Measurements from ENCODE around the gene CTNND2.

CTNND2 gene

DNA sequence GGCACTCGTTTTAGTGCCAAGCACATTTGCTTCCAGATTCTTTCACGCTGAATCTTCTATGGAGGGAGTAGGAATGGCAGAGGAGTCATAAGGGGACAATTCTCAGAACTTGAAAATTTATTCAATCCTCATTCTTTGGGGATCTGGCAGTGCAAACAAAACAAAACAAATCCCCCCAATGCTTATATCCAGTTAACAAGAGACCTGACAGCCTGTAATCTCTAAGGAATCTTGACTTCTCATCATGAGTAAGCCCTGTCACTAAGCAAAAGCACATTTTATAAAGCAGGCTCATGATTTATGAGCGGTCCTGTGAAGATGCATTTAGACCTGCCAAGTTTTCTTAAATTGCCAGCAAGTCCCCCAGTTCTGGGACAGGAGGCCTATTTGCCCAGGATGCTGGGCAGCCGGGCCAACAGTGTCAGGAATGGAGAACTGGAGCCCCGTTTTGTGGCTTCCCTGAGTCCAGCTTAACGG lies 513.9 kb downstream of the CTNND2 start:
- Histone ChIP-seq H3K9me2 (replicated peaks; ENCODE audit: insufficient read depth, low read length) (no peaks in the 10 kb centered on the region), H2AFZ (ENCODE audit: low read length) (no peak overlapping the region), H3K27ac (ENCODE audit: low read length) (no peak overlapping the region), H3K4me3 (ENCODE audit: low read length) (no peak overlapping the region), H3K4me1 (ENCODE audit: low read length) (no peaks in the 10 kb centered on the region), H3K9me3 (replicated peaks; ENCODE audit: insufficient read depth, low read length) (no peaks in the 10 kb centered on the region), H3K4me2 (ENCODE audit: low read depth, low read length) (no peak overlapping the region), H3F3A (ENCODE audit: insufficient read depth, low read length) (no peaks in the 10 kb centered on the region), H3K79me2 (ENCODE audit: low read length) (no peaks in the 10 kb centered on the region), H3K27me3 (replicated peaks; ENCODE audit: insufficient read depth, low read length) (no peaks in the 10 kb centered on the region), H3K36me3 (replicated peaks; ENCODE audit: insufficient read depth, low read length) (no peaks in the 10 kb centered on the region), H4K20me1 (ENCODE audit: insufficient read depth, low read length) (no peaks in the 10 kb centered on the region), H3K9ac (ENCODE audit: low read length) (no peak overlapping the region)
- no peak for DNase-seq
- TF ChIP-seq EZH2 (optimal IDR thresholded peaks at IDR 0.05; ENCODE audit: low read depth, low read length) = no peak
- TF ChIP-seq EZH2phosphoT487 (IDR thresholded peaks at IDR 0.05; ENCODE audit: low read length) = no peak
- TF ChIP-seq, protein P1, sequence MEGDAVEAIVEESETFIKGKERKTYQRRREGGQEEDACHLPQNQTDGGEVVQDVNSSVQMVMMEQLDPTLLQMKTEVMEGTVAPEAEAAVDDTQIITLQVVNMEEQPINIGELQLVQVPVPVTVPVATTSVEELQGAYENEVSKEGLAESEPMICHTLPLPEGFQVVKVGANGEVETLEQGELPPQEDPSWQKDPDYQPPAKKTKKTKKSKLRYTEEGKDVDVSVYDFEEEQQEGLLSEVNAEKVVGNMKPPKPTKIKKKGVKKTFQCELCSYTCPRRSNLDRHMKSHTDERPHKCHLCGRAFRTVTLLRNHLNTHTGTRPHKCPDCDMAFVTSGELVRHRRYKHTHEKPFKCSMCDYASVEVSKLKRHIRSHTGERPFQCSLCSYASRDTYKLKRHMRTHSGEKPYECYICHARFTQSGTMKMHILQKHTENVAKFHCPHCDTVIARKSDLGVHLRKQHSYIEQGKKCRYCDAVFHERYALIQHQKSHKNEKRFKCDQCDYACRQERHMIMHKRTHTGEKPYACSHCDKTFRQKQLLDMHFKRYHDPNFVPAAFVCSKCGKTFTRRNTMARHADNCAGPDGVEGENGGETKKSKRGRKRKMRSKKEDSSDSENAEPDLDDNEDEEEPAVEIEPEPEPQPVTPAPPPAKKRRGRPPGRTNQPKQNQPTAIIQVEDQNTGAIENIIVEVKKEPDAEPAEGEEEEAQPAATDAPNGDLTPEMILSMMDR (IDR thresholded peaks at IDR 0.05; ENCODE audit: low read length) = no peak

DNA sequence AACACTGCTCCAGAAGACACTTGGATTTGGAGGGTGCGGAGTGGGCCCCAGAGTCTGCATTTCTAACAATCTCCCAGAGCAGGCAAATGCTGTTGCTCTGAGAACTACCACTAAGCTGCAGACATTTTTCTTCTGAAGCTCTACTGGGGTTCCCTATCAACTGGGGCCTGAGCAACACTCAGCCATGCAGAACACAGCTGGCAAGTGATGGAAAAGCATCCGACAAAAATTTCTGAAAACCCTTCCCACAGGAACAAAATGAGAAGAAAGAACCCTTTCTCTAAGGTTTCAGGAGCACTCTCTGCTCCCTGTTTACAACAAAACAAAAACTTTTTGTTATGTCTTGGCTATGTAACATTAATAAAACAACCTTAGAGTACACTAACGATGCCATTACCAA lies 516.9 kb downstream of the CTNND2 start:
- DNase-seq = no peak
- Histone ChIP-seq H3K36me3 (replicated peaks; ENCODE audit: insufficient read depth, low read length) (no peaks in the 10 kb centered on the region), H3F3A (ENCODE audit: insufficient read depth, low read length) (no peaks in the 10 kb centered on the region), H3K9ac (ENCODE audit: low read length) (no peak overlapping the region), H4K20me1 (ENCODE audit: insufficient read depth, low read length) (no peaks in the 10 kb centered on the region), H3K4me2 (ENCODE audit: low read depth, low read length) (no peak overlapping the region), H2AFZ (ENCODE audit: low read length) (no peak overlapping the region), H3K27me3 (replicated peaks; ENCODE audit: insufficient read depth, low read length) (no peaks in the 10 kb centered on the region), H3K4me1 (ENCODE audit: low read length) (no peaks in the 10 kb centered on the region), H3K9me3 (replicated peaks; ENCODE audit: insufficient read depth, low read length) (no peaks in the 10 kb centered on the region), H3K4me3 (ENCODE audit: low read length) (no peak overlapping the region), H3K9me2 (replicated peaks; ENCODE audit: insufficient read depth, low read length) (no peaks in the 10 kb centered on the region), H3K79me2 (ENCODE audit: low read length) (no peaks in the 10 kb centered on the region), H3K27ac (ENCODE audit: low read length) (no peak overlapping the region)
- TF ChIP-seq EZH2phosphoT487 (IDR thresholded peaks at IDR 0.05; ENCODE audit: low read length) (no peak), EZH2 (optimal IDR thresholded peaks at IDR 0.05; ENCODE audit: low read depth, low read length) (no peak)
- TF ChIP-seq, protein P1 (IDR thresholded peaks at IDR 0.05; ENCODE audit: low read length) = no peak

DNA sequence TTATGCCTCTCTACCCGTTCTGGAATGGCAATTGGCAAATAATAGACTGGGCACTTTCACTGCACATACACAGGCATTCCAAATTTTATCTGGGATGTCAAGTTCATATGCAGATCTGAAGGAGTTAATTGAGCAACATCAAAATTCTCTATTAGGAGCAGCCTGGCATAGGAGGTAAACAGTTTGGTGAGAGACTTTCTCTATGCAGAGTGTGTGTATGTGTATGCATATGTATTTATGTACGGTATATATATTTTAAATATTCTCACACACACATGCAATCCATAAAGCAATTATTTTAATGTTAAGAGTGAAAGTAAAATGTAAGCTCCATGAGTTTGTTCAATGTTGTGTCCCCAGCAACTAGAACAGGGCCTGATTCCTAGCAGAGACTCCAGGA lies 517.8 kb downstream of the CTNND2 start:
- Histone ChIP-seq H3K79me2 (ENCODE audit: low read length) (no peaks in the 10 kb centered on the region), H3F3A (ENCODE audit: insufficient read depth, low read length) (no peaks in the 10 kb centered on the region), H3K27me3 (replicated peaks; ENCODE audit: insufficient read depth, low read length) (no peaks in the 10 kb centered on the region), H3K36me3 (replicated peaks; ENCODE audit: insufficient read depth, low read length) (no peaks in the 10 kb centered on the region), H3K4me2 (ENCODE audit: low read depth, low read length) (no peak overlapping the region), H3K9ac (ENCODE audit: low read length) (no peak overlapping the region), H3K27ac (ENCODE audit: low read length) (no peak overlapping the region), H3K4me3 (ENCODE audit: low read length) (no peak overlapping the region), H3K9me3 (replicated peaks; ENCODE audit: insufficient read depth, low read length) (no peaks in the 10 kb centered on the region), H2AFZ (ENCODE audit: low read length) (no peak overlapping the region), H4K20me1 (ENCODE audit: insufficient read depth, low read length) (no peaks in the 10 kb centered on the region), H3K9me2 (replicated peaks; ENCODE audit: insufficient read depth, low read length) (no peaks in the 10 kb centered on the region), H3K4me1 (ENCODE audit: low read length) (no peaks in the 10 kb centered on the region)
- TF ChIP-seq, protein P1 (IDR thresholded peaks at IDR 0.05; ENCODE audit: low read length) = no peak
- TF ChIP-seq EZH2phosphoT487 (IDR thresholded peaks at IDR 0.05; ENCODE audit: low read length) = no peak
- TF ChIP-seq EZH2 (optimal IDR thresholded peaks at IDR 0.05; ENCODE audit: low read depth, low read length) = no peak
- no peak for DNase-seq
